Gastroesophageal sphincter (tissue), 3 donors: ENCODE data around the gene DNAJC6.

ENCODE experiments used
- EP300 ChIP-seq: sonication (generic); formaldehyde crosslinking; IDR thresholded peaks from one replicate; pipeline ENCODE4 v1.6.1; 2017; ENCODE audit warnings: antibody characterized with exemption, mild to moderate bottlenecking
- POLR2A ChIP-seq, 2 donors: fragments of 450-650 bp; IDR thresholded peaks; one replicate each; pipeline ENCODE4 v1.6.1; 2017; ENCODE audit warnings: antibody characterized with exemption in 2 of 2, mild to moderate bottlenecking in 2 of 2, moderate library complexity in 1 of 2
- POLR2AphosphoS5 ChIP-seq: sonication (generic); formaldehyde crosslinking; IDR thresholded peaks from one replicate; pipeline ENCODE4 v1.6.1; 2017; ENCODE audit warnings: antibody characterized with exemption
- TF ChIP-seq, protein P1 (sequence below), 4 experiments: fragments of 200-600 bp in 2 of 4; fragments of 450-650 bp in 2 of 4; sonication (generic) in 1 of 4; IDR thresholded peaks; one replicate each; pipeline ENCODE4 v1.5.1; 2017 to 2019; ENCODE audit warnings: antibody characterized with exemption in 4 of 4, mild to moderate bottlenecking in 2 of 4, moderate library complexity in 2 of 4

DNA sequence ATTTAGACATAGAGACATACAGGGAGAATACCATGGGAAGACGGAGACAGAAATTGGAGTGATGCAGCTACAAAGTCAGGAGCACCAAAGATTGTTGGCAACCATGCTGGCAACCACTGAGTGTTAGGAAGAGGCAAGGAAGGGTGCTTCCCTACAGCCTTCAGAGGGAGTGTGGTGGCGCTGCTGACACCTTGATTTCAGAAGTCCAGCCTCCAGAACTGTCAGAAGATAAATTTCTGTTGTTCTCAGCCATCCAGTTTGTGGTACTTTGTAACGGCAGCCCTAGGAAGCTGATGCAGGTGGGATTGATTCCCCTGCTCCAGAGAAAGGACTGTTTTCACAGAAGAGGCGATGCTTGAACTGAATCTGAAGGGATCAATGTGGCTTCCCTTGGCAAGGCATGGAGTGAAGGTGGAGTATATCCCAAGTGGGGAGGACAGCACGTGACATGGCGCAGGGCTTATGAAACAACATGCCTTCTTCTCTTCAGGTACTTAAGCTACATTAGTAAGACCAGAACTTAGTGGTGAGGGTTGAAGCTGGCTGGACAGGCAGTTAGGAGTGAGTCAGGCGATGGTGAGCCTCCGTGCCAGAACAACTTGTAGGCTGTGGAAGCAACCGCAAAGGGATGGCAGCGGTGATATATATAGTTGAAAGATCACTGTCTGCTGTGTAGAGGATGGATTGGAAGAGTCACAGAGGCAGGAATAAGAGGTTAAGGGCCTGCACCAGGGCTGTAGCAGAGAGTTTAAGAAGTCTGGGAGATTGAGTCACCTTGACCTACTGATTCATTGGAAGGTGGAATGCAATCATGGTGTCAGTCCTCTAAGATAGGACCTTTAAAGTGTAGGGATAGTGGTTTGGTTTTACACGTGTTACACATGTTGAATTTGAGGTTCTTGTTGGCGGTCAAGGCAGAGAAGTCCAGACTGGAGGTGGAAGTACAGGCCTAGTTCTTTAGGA lies 113.2 kb downstream of the DNAJC6 start:
- TF ChIP-seq, protein P1, sequence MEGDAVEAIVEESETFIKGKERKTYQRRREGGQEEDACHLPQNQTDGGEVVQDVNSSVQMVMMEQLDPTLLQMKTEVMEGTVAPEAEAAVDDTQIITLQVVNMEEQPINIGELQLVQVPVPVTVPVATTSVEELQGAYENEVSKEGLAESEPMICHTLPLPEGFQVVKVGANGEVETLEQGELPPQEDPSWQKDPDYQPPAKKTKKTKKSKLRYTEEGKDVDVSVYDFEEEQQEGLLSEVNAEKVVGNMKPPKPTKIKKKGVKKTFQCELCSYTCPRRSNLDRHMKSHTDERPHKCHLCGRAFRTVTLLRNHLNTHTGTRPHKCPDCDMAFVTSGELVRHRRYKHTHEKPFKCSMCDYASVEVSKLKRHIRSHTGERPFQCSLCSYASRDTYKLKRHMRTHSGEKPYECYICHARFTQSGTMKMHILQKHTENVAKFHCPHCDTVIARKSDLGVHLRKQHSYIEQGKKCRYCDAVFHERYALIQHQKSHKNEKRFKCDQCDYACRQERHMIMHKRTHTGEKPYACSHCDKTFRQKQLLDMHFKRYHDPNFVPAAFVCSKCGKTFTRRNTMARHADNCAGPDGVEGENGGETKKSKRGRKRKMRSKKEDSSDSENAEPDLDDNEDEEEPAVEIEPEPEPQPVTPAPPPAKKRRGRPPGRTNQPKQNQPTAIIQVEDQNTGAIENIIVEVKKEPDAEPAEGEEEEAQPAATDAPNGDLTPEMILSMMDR (IDR thresholded peaks at IDR 0.05), result no peak
- no peak for TF ChIP-seq POLR2AphosphoS5
- no peak for TF ChIP-seq POLR2A (IDR thresholded peaks at IDR 0.05)
- TF ChIP-seq EP300, result no peak
